K562 (cell line): ENCODE data around the gene CUEDC2. TPM values are rescaled to one million over a fixed set of nuclear protein-coding genes. Genes with fewer than 3 reads are reported as not detected.
A peak's percentile ranks its signal among the peaks of the same experiment; 100 is the strongest.

ENCODE experiments used
- BHLHE40 ChIP-seq: IDR thresholded peaks from 2 replicates; pipeline ENCODE4 v1.6.1; 2011; ENCODE audit warnings: low read length, improper control_type of control experiment
- CBX5 ChIP-seq: IDR thresholded peaks from 2 replicates; pipeline ENCODE4 v1.6.1; 2014; ENCODE audit warnings: low read depth, borderline replicate concordance
- EP300 ChIP-seq: IDR thresholded peaks from 2 replicates; pipeline ENCODE4 v1.6.1; 2012; ENCODE audit warnings: low read length, improper control_type of control experiment
- JUN ChIP-seq, 2 experiments: sonication (generic) in 1 of 2; formaldehyde crosslinking in 1 of 2; IDR thresholded peaks; 2 replicates each; pipeline versions ENCODE4 v1.6.1 to v1.8.0; 2012 to 2022; ENCODE audit warnings: borderline replicate concordance in 2 of 2, mild to moderate bottlenecking in 2 of 2, improper control_type of control experiment in 1 of 2, low read depth in 1 of 2, low read length in 1 of 2, missing genetic modification reagents in 1 of 2
- L3MBTL2 ChIP-seq: fragments of 450-650 bp; IDR thresholded peaks from 2 replicates; pipeline ENCODE4 v1.6.1; 2016; ENCODE audit warnings: mild to moderate bottlenecking, moderate library complexity
- SP2 ChIP-seq: IDR thresholded peaks from 2 replicates; pipeline ENCODE4 v1.6.1; 2011; ENCODE audit warnings: mild to moderate bottlenecking, low read depth, low read length, moderate library complexity; ENCODE audit not compliant: poor library complexity, severe bottlenecking; ENCODE audit errors: extremely low read depth
- ZBTB17 ChIP-seq: fragments of 450-650 bp; formaldehyde crosslinking; IDR thresholded peaks from 2 replicates; pipeline ENCODE4 v1.4.0; 2020; ENCODE audit warnings: mild to moderate bottlenecking
- polyA plus RNA-seq, 8 experiments: library from polyadenylated mRNA; depleted of rRNA in 4 of 8; stranded (reverse) in 5 of 8; unstranded in 3 of 8; fragments of >200 nt; fragmentation: Nextera tagmentation in 2 of 8; fragmentation: Illumina TruSeq in 1 of 8; extraction: Ambion mirVana in 2 of 8; extraction: Trizol in 1 of 8; gene quantifications; 2 replicates each; pipeline versions ENCODE4 v1.2.1 to v1.2.3, GENCODE V29; 2011 to 2014; ENCODE audit warnings: inconsistent platforms in 1 of 8, missing spikeins in 1 of 8
- total RNA-seq, 7 experiments: library from RNA; depleted of rRNA in 6 of 7; stranded (reverse); fragments of >200 nt in 6 of 7; fragmentation: Illumina TruSeq in 2 of 7; extraction: Trizol in 2 of 7; gene quantifications; 2 replicates each; pipeline versions ENCODE4 v1.2.1 to v1.2.3, GENCODE V29; 2011 to 2021; ENCODE audit warnings: low replicate concordance in 1 of 7
- TF ChIP-seq, protein P1 (sequence below): sonication (generic); formaldehyde crosslinking; IDR thresholded peaks from 2 replicates; pipeline ENCODE4 v1.8.1; 2023; ENCODE audit warnings: mild to moderate bottlenecking, missing genetic modification reagents
- TF ChIP-seq, protein P2 (sequence below): fragments of 250-450 bp; sonication (Bioruptor Pico); IDR thresholded peaks from 2 replicates; pipeline ENCODE4 v1.4.0; 2020; ENCODE audit warnings: borderline replicate concordance
- TF ChIP-seq, protein P3 (sequence below): fragments of 250-450 bp; sonication (Bioruptor Pico); IDR thresholded peaks from 2 replicates; pipeline ENCODE4 v1.8.0; 2022; ENCODE audit warnings: inconsistent platforms, mild to moderate bottlenecking, moderate library complexity, borderline replicate concordance
- TF ChIP-seq, protein P4 (sequence below), 2 experiments: fragments of 450-650 bp; IDR thresholded peaks; 2 replicates each; pipeline ENCODE4 v1.6.1; 2016

Gene CUEDC2
- total and polyA plus RNA-seq, 9 of the 15 experiments (the other 6 are each of a cell fraction or from before 2014, with no cell fraction given), result 8.5 to 48.9 (median 27.4) TPM

DNA sequence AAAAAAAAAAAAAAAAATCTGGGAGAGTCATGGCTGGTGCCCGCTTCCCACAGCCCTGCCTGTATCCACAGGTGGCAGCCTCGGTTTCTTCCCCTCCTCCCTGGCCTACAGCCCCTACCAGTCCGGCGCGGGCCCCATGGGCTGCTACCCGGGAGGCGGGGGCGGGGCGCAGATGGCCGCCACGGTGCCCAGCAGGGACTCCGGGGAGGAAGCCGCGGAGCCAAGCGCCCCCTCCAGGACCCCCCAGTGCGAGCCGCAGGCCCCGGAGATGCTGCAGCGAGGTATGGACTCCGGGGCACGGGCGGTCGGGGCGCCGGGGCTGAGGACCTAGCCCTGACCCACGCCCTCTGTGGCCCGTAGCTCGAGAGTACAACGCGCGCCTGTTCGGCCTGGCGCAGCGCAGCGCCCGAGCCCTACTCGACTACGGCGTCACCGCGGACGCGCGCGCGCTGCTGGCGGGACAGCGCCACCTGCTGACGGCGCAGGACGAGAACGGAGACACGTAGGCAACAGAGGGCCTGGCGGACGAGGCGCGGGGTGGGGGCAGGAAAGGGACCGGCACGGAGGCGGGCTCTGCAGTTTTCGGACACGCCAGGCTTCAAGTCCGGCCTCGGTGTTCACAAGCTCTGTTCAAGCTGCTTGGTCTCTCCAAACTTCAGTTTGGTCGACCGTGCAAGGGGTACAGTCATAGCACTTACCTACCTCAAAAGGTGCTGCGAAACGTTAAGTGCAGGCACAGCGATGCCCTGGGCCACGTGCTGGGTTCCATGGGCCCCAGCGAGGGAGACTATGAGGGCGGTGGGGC lies 33.0 kb downstream of the CUEDC2 start (continued):
- TF ChIP-seq JUN (IDR thresholded peaks at IDR 0.05; ENCODE audit: borderline replicate concordance, low read depth, low read length), result no peak
- 0 out of 2 replicates have a peak, but pooled peaks have one; percentile 35 for TF ChIP-seq JUN (CRISPR knock-in tag; IDR thresholded peaks at IDR 0.05; ENCODE audit: borderline replicate concordance)
- TF ChIP-seq CBX5, result no peak
- no peak for TF ChIP-seq EP300
- TF ChIP-seq BHLHE40, result peak; percentile 32; the same call in 1 of the 2 replicates
- TF ChIP-seq ZBTB17 (CRISPR knock-in tag), result peak; percentile 96
- TF ChIP-seq, protein P1, sequence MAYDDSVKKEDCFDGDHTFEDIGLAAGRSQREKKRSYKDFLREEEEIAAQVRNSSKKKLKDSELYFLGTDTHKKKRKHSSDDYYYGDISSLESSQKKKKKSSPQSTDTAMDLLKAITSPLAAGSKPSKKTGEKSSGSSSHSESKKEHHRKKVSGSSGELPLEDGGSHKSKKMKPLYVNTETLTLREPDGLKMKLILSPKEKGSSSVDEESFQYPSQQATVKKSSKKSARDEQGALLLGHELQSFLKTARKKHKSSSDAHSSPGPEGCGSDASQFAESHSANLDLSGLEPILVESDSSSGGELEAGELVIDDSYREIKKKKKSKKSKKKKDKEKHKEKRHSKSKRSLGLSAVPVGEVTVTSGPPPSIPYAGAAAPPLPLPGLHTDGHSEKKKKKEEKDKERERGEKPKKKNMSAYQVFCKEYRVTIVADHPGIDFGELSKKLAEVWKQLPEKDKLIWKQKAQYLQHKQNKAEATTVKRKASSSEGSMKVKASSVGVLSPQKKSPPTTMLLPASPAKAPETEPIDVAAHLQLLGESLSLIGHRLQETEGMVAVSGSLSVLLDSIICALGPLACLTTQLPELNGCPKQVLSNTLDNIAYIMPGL (CRISPR knock-in tag), result peak; percentile 34; the same call in 1 of the 2 replicates
- TF ChIP-seq SP2, result no peak
- TF ChIP-seq, protein P2, sequence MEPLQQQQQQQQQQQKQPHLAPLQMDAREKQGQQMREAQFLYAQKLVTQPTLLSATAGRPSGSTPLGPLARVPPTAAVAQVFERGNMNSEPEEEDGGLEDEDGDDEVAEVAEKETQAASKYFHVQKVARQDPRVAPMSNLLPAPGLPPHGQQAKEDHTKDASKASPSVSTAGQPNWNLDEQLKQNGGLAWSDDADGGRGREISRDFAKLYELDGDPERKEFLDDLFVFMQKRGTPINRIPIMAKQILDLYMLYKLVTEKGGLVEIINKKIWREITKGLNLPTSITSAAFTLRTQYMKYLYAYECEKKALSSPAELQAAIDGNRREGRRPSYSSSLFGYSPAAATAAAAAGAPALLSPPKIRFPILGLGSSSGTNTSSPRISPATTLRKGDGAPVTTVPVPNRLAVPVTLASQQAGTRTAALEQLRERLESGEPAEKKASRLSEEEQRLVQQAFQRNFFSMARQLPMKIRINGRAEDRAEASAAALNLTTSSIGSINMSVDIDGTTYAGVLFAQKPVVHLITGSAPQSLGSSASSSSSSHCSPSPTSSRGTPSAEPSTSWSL, result no peak
- TF ChIP-seq, protein P3, sequence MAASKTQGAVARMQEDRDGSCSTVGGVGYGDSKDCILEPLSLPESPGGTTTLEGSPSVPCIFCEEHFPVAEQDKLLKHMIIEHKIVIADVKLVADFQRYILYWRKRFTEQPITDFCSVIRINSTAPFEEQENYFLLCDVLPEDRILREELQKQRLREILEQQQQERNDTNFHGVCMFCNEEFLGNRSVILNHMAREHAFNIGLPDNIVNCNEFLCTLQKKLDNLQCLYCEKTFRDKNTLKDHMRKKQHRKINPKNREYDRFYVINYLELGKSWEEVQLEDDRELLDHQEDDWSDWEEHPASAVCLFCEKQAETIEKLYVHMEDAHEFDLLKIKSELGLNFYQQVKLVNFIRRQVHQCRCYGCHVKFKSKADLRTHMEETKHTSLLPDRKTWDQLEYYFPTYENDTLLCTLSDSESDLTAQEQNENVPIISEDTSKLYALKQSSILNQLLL (CRISPR knock-in tag), result no peak
- TF ChIP-seq, protein P4, sequence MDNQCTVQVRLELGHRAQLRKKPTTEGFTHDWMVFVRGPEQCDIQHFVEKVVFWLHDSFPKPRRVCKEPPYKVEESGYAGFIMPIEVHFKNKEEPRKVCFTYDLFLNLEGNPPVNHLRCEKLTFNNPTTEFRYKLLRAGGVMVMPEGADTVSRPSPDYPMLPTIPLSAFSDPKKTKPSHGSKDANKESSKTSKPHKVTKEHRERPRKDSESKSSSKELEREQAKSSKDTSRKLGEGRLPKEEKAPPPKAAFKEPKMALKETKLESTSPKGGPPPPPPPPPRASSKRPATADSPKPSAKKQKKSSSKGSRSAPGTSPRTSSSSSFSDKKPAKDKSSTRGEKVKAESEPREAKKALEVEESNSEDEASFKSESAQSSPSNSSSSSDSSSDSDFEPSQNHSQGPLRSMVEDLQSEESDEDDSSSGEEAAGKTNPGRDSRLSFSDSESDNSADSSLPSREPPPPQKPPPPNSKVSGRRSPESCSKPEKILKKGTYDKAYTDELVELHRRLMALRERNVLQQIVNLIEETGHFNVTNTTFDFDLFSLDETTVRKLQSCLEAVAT (IDR thresholded peaks at IDR 0.05), result 0 out of 4 replicates have a peak, but pooled peaks of 1 of the 2 experiments have one; percentile 21
- TF ChIP-seq L3MBTL2, result peak; percentile 79
